K562 (cell line): ENCODE measurements around the gene AKAP13. TPM values are rescaled to one million over a fixed set of nuclear protein-coding genes. Genes with fewer than 3 reads are reported as not detected.

Experiments used
- ATAC-seq: fragments of 200-7000 bp; cut with Tn5 transposase; 3 replicates; pipeline ENCODE4 v1.9.1; 2020; ENCODE audit warnings: moderate library complexity
- BruUV-seq: library from RNA; stranded (reverse); fragments of 400-500 nt; replicated peaks from 2 replicates; lab custom pipeline; 2021; lab: Mats Ljungman, UMichigan
- CTCF ChIA-PET: fragments of 300-600 bp; formaldehyde crosslinking; extraction: SDS; loops from one replicate; lab custom pipeline; 2021; ENCODE audit warnings: low intra/inter-chr PET ratio; lab: Yijun Ruan, JAX
- POLR2A ChIA-PET: fragments of 300-600, 350-650 bp; sonication (Branson Sonifier 250); formaldehyde crosslinking; extraction: SDS; loops from one replicate; lab custom pipeline; 2021; ENCODE audit warnings: antibody characterized with exemption, inconsistent platforms; lab: Yijun Ruan, JAX
- DNase-seq, 4 experiments: peaks; one replicate each; pipeline versions ENCODE4 v3.0.0 to v3.0.0-alpha.2; 2011 to 2018; ENCODE audit warnings: low spot score in 3 of 4, mixed read lengths in 3 of 4; ENCODE audit errors: extremely low read depth in 1 of 4
- FAIRE-seq: peaks from 2 replicates; lab custom pipeline; 2011; peaks lifted over from hg19 to GRCh38; lab: Jason Lieb, UNC
- H2AFZ ChIP-seq: 2 replicates; pipeline ENCODE4 v1.6.0; 2011; ENCODE audit warnings: low read depth, low read length, control low read depth, inconsistent platforms
- H3K27ac ChIP-seq: fragments of 200-600 bp; 3 replicates; pipeline ENCODE4 v1.8.0; 2011; ENCODE audit warnings: low read depth, mild to moderate bottlenecking, control low read depth, inconsistent platforms, low read length, moderate library complexity, mixed read lengths; ENCODE audit errors: extremely low read depth
- H3K27me3 ChIP-seq, 2 experiments: fragments of 300-600 bp in 1 of 2; 2 replicates in 1 of 2; 3 replicates in 1 of 2; pipeline versions ENCODE4 v1.6.0 to v1.8.0; 2011; ENCODE audit warnings: inconsistent platforms in 2 of 2, low read length in 2 of 2, mild to moderate bottlenecking in 1 of 2, mixed read lengths in 1 of 2, moderate library complexity in 1 of 2; ENCODE audit not compliant: control insufficient read depth in 2 of 2, insufficient read depth in 2 of 2
- H3K36me3 ChIP-seq: fragments of 300-600 bp; 3 replicates; pipeline ENCODE4 v1.8.0; 2011; ENCODE audit warnings: mild to moderate bottlenecking, low read length, inconsistent platforms; ENCODE audit not compliant: control insufficient read depth, insufficient read depth
- H3K4me1 ChIP-seq, 2 experiments: fragments of 200-600 bp in 1 of 2; replicated peaks in 1 of 2; 2 replicates in 1 of 2; 3 replicates in 1 of 2; pipeline versions ENCODE4 v1.5.1 to v1.8.0; 2011; ENCODE audit warnings: inconsistent platforms in 2 of 2, low read length in 2 of 2, mild to moderate bottlenecking in 1 of 2, mixed read lengths in 1 of 2, moderate library complexity in 1 of 2; ENCODE audit not compliant: control insufficient read depth in 2 of 2, insufficient read depth in 2 of 2
- H3K4me2 ChIP-seq: 2 replicates; pipeline ENCODE4 v1.6.1; 2011; ENCODE audit warnings: low read length, control low read depth, inconsistent platforms, mixed read lengths; ENCODE audit not compliant: insufficient read depth
- H3K4me3 ChIP-seq: fragments of 200-600 bp; sonication (generic), shearing (Covaris generic); 2 replicates; pipeline ENCODE4 v1.5.1; 2016; ENCODE audit warnings: control low read depth, inconsistent platforms
- H3K79me2 ChIP-seq: fragments of 200-600 bp; 3 replicates; pipeline ENCODE4 v1.8.0; 2011; ENCODE audit warnings: low read length, inconsistent platforms; ENCODE audit not compliant: control insufficient read depth, insufficient read depth
- H3K9ac ChIP-seq, 2 experiments: 2 replicates each; pipeline versions ENCODE4 v1.6.0 to v1.6.1; 2011; ENCODE audit warnings: low read depth in 2 of 2, low read length in 2 of 2, control low read depth in 1 of 2, inconsistent platforms in 1 of 2, mild to moderate bottlenecking in 1 of 2, mixed read lengths in 1 of 2; ENCODE audit not compliant: insufficient read depth in 1 of 2
- H3K9me1 ChIP-seq: one replicate; pipeline ENCODE4 v1.6.0; 2011; ENCODE audit warnings: inconsistent platforms, mild to moderate bottlenecking, low read length, moderate library complexity; ENCODE audit not compliant: control insufficient read depth, insufficient read depth
- H3K9me3 ChIP-seq: replicated peaks from 2 replicates; pipeline ENCODE4 v1.5.1; 2011; ENCODE audit warnings: low read depth, low read length, inconsistent platforms; ENCODE audit not compliant: control insufficient read depth, insufficient read depth
- H4K20me1 ChIP-seq: replicated peaks from 2 replicates; pipeline ENCODE4 v1.6.1; 2011; ENCODE audit warnings: low read length, inconsistent platforms, mixed read lengths; ENCODE audit not compliant: control insufficient read depth, insufficient read depth
- ATF7 ChIP-seq: fragments of 450-650 bp; IDR thresholded peaks from 2 replicates; pipeline ENCODE4 v1.7.1; 2014; ENCODE audit warnings: mild to moderate bottlenecking, moderate library complexity
- C11orf30 ChIP-seq: fragments of 450-650 bp; IDR thresholded peaks from 2 replicates; pipeline ENCODE4 v1.6.1; 2016; ENCODE audit warnings: low read depth, mild to moderate bottlenecking
- E2F3 ChIP-seq: fragments of 250-450 bp; sonication (Bioruptor Pico); IDR thresholded peaks from 2 replicates; pipeline ENCODE4 v1.4.0; 2020; ENCODE audit warnings: mild to moderate bottlenecking
- ERF ChIP-seq: fragments of 450-650 bp; formaldehyde crosslinking; IDR thresholded peaks from 2 replicates; pipeline ENCODE4 v1.4.0; 2020; ENCODE audit warnings: mild to moderate bottlenecking, mixed read lengths
- FOXK1 ChIP-seq: sonication (generic); formaldehyde crosslinking; IDR thresholded peaks from 2 replicates; pipeline ENCODE4 v1.8.0; 2022; ENCODE audit warnings: missing genetic modification reagents, mild to moderate bottlenecking, borderline replicate concordance
- GTF2F1 ChIP-seq: IDR thresholded peaks from 2 replicates; pipeline ENCODE4 v1.6.1; 2011; ENCODE audit warnings: low read depth, low read length, improper control_type of control experiment
- JUNB ChIP-seq: fragments of 450-650 bp; formaldehyde crosslinking; conservative IDR thresholded peaks from 2 replicates; pipeline ENCODE4 v1.4.0; 2020; ENCODE audit warnings: mild to moderate bottlenecking
- MEF2A ChIP-seq: IDR thresholded peaks from 2 replicates; pipeline ENCODE4 v1.6.1; 2011; ENCODE audit warnings: low read depth, mild to moderate bottlenecking, low read length, moderate library complexity; ENCODE audit not compliant: control insufficient read depth
- NFE2L1 ChIP-seq: fragments of 450-650 bp; IDR thresholded peaks from 2 replicates; pipeline ENCODE4 v1.6.1; 2016; ENCODE audit warnings: missing genetic modification characterization, low read depth, mild to moderate bottlenecking, missing compliant biosample characterization, moderate library complexity, borderline replicate concordance
- OTX1 ChIP-seq: fragments of 450-650 bp; formaldehyde crosslinking; IDR thresholded peaks from 2 replicates; pipeline ENCODE4 v1.4.0; 2022; ENCODE audit warnings: mild to moderate bottlenecking
- POLR2B ChIP-seq: fragments of 450-650 bp; IDR thresholded peaks from 2 replicates; pipeline ENCODE4 v1.6.1; 2018; ENCODE audit warnings: low read depth; ENCODE audit not compliant: partially characterized antibody
- PURB ChIP-seq: sonication (generic); formaldehyde crosslinking; IDR thresholded peaks from 2 replicates; pipeline ENCODE4 v1.9.0; 2021; ENCODE audit warnings: low read depth, mild to moderate bottlenecking, missing genetic modification reagents
- SRSF9 ChIP-seq: fragments of 200-400 bp; formaldehyde crosslinking; IDR thresholded peaks from 2 replicates; pipeline ENCODE4 v1.6.1; 2017; ENCODE audit warnings: low read depth, low read length, borderline replicate concordance
- TRIM28 ChIP-seq: fragments of 450-650 bp; IDR thresholded peaks from 2 replicates; pipeline ENCODE4 v1.6.1; 2017
- ZNF212 ChIP-seq: fragments of 450-650 bp; formaldehyde crosslinking; IDR thresholded peaks from 2 replicates; pipeline ENCODE4 v1.4.0; 2020; ENCODE audit warnings: mild to moderate bottlenecking
- WGBS: fragments of 100-300 bp; shearing (Covaris generic); methylation state at CpG from one replicate; pipeline ENCODE4 v1.1.6; 2016; ENCODE audit warnings: low coverage, mixed read lengths; ENCODE audit not compliant: insufficient coverage; ENCODE audit errors: missing lambda C conversion rate; 5-methylcytosine and 5-hydroxymethylcytosine counted together
- in situ Hi-C: fragments of 300-500 bp; cut with MboI; formaldehyde crosslinking; loops from 4 replicates; pipeline ENCODE4 v1.15.0; 2018; ENCODE audit warnings: inconsistent platforms, mixed read lengths
- intact Hi-C: fragments of 100-400 bp; cut with micrococcal nuclease; formaldehyde crosslinking; loops from 2 replicates; pipeline ENCODE4 v1.14.2; 2022
- polyA plus RNA-seq, 8 experiments: library from polyadenylated mRNA; depleted of rRNA in 4 of 8; stranded (reverse) in 5 of 8; unstranded in 3 of 8; fragments of >200 nt; fragmentation: Nextera tagmentation in 2 of 8; fragmentation: Illumina TruSeq in 1 of 8; extraction: Ambion mirVana in 2 of 8; extraction: Trizol in 1 of 8; gene quantifications; 2 replicates each; pipeline versions ENCODE4 v1.2.1 to v1.2.3, GENCODE V29; 2011 to 2014; ENCODE audit warnings: inconsistent platforms in 1 of 8, missing spikeins in 1 of 8
- total RNA-seq, 7 experiments: library from RNA; depleted of rRNA in 6 of 7; stranded (reverse); fragments of >200 nt in 6 of 7; fragmentation: Illumina TruSeq in 2 of 7; extraction: Trizol in 2 of 7; gene quantifications; 2 replicates each; pipeline versions ENCODE4 v1.2.1 to v1.2.3, GENCODE V29; 2011 to 2021; ENCODE audit warnings: low replicate concordance in 1 of 7
- TF ChIP-seq, protein P1 (sequence below), 2 experiments: fragments of 450-650 bp; conservative IDR thresholded peaks; 2 replicates each; pipeline ENCODE4 v1.6.1; 2017; ENCODE audit warnings: mild to moderate bottlenecking in 2 of 2, moderate library complexity in 2 of 2
- TF ChIP-seq, protein P2 (sequence below): sonication (generic); formaldehyde crosslinking; IDR thresholded peaks from 2 replicates; pipeline ENCODE4 v1.8.0; 2022; ENCODE audit warnings: mild to moderate bottlenecking, missing genetic modification reagents
- TF ChIP-seq, protein P3 (sequence below): fragments of 250-450 bp; sonication (Bioruptor Pico); IDR thresholded peaks from 2 replicates; pipeline ENCODE4 v1.8.0; 2022; ENCODE audit warnings: inconsistent platforms, mild to moderate bottlenecking, moderate library complexity, borderline replicate concordance

The AKAP13 gene
- total and polyA plus RNA-seq, 9 of the 15 experiments (the other 6 are each of a cell fraction or from before 2014, with no cell fraction given), result 0.03 to 1.7 (median 0.42) TPM

DNA sequence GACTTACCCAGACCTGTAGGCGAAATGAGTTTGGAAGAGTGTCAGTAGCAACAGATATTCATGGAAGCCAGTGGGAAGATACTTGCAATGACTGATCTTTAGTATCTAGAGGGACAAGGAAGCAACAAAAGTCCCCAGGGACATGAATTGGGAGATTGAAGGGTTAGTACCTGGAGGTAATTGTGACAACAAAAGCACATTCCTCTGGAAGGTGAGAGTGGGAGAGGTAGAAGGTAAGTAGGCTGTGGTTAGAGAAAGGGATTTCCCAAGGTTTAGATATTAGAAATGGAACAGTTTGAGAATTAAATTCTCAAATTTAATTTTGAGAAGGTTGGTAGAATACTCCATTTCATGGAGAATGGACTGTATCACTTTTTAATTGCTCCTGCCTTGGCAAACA is 191.4 kb downstream of the AKAP13 start:
- Histone ChIP-seq H3K9me3 (no peaks in the 10 kb centered on the region), H3K79me2 (no peaks in the 10 kb centered on the region), H3K36me3 (no peaks in the 10 kb centered on the region), H3K9me1 (no peaks in the 10 kb centered on the region), H3K4me1 (no peaks in the 10 kb centered on the region), H3K27me3 (no peaks in the 10 kb centered on the region; a peak in 1 of 5 replicates), H4K20me1 (no peaks in the 10 kb centered on the region), H3K4me3 (no peak overlapping the region), H3K27ac (no peak overlapping the region), H2AFZ (no peak overlapping the region), H3K9ac (no peak overlapping the region), H3K4me2 (no peak overlapping the region)
- CTCF ChIA-PET, result no interaction called here
- DNase-seq (no peak), ATAC-seq (no peak), FAIRE-seq (no peak)
- POLR2A ChIA-PET, result interaction anchor here (1.4 kb wide), 1 partner anchor 9 kb away, joined by 3 read pairs; no protein-coding TSS in a partner anchor
- 0% methylated on average over 1 of the region's 1 CpG for WGBS
- BruUV-seq, result no TSS peak
- intact Hi-C loops, result no loop called here
- in situ Hi-C loops, result no loop called here
- TF ChIP-seq PURB (CRISPR knock-in tag), result no peak
- no peak for TF ChIP-seq ERF (CRISPR knock-in tag)
- no peak for TF ChIP-seq FOXK1
- TF ChIP-seq GTF2F1, result no peak
- TF ChIP-seq SRSF9, result no peak
- TF ChIP-seq, protein P1, sequence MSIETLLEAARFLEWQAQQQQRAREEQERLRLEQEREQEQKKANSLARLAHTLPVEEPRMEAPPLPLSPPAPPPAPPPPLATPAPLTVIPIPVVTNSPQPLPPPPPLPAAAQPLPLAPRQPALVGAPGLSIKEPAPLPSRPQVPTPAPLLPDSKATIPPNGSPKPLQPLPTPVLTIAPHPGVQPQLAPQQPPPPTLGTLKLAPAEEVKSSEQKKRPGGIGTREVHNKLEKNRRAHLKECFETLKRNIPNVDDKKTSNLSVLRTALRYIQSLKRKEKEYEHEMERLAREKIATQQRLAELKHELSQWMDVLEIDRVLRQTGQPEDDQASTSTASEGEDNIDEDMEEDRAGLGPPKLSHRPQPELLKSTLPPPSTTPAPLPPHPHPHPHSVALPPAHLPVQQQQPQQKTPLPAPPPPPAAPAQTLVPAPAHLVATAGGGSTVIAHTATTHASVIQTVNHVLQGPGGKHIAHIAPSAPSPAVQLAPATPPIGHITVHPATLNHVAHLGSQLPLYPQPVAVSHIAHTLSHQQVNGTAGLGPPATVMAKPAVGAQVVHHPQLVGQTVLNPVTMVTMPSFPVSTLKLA (conservative IDR thresholded peaks at IDR 0.05), result no peak
- no peak for TF ChIP-seq ZNF212 (CRISPR knock-in tag)
- TF ChIP-seq JUNB (CRISPR knock-in tag), result no peak
- TF ChIP-seq, protein P2, sequence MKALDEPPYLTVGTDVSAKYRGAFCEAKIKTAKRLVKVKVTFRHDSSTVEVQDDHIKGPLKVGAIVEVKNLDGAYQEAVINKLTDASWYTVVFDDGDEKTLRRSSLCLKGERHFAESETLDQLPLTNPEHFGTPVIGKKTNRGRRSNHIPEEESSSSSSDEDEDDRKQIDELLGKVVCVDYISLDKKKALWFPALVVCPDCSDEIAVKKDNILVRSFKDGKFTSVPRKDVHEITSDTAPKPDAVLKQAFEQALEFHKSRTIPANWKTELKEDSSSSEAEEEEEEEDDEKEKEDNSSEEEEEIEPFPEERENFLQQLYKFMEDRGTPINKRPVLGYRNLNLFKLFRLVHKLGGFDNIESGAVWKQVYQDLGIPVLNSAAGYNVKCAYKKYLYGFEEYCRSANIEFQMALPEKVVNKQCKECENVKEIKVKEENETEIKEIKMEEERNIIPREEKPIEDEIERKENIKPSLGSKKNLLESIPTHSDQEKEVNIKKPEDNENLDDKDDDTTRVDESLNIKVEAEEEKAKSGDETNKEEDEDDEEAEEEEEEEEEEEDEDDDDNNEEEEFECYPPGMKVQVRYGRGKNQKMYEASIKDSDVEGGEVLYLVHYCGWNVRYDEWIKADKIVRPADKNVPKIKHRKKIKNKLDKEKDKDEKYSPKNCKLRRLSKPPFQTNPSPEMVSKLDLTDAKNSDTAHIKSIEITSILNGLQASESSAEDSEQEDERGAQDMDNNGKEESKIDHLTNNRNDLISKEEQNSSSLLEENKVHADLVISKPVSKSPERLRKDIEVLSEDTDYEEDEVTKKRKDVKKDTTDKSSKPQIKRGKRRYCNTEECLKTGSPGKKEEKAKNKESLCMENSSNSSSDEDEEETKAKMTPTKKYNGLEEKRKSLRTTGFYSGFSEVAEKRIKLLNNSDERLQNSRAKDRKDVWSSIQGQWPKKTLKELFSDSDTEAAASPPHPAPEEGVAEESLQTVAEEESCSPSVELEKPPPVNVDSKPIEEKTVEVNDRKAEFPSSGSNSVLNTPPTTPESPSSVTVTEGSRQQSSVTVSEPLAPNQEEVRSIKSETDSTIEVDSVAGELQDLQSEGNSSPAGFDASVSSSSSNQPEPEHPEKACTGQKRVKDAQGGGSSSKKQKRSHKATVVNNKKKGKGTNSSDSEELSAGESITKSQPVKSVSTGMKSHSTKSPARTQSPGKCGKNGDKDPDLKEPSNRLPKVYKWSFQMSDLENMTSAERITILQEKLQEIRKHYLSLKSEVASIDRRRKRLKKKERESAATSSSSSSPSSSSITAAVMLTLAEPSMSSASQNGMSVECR, result no peak
- no peak for TF ChIP-seq E2F3
- TF ChIP-seq TRIM28, result no peak
- TF ChIP-seq, protein P3, sequence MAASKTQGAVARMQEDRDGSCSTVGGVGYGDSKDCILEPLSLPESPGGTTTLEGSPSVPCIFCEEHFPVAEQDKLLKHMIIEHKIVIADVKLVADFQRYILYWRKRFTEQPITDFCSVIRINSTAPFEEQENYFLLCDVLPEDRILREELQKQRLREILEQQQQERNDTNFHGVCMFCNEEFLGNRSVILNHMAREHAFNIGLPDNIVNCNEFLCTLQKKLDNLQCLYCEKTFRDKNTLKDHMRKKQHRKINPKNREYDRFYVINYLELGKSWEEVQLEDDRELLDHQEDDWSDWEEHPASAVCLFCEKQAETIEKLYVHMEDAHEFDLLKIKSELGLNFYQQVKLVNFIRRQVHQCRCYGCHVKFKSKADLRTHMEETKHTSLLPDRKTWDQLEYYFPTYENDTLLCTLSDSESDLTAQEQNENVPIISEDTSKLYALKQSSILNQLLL, result no peak
- no peak for TF ChIP-seq NFE2L1 (tag)
- TF ChIP-seq MEF2A, result no peak
- no peak for TF ChIP-seq OTX1 (CRISPR knock-in tag)
- no peak for TF ChIP-seq C11orf30
- TF ChIP-seq ATF7, result no peak
- TF ChIP-seq POLR2B, result no peak
